GM12801 (cell line): ENCODE data around the gene KLHL12.

Experiments
- TF ChIP-seq, protein P1 (sequence below): IDR thresholded peaks from one replicate; pipeline ENCODE4 v1.5.1; 2011; ENCODE audit warnings: control low read depth; ENCODE audit not compliant: insufficient read length; ENCODE audit errors: extremely low read depth

The KLHL12 gene

DNA sequence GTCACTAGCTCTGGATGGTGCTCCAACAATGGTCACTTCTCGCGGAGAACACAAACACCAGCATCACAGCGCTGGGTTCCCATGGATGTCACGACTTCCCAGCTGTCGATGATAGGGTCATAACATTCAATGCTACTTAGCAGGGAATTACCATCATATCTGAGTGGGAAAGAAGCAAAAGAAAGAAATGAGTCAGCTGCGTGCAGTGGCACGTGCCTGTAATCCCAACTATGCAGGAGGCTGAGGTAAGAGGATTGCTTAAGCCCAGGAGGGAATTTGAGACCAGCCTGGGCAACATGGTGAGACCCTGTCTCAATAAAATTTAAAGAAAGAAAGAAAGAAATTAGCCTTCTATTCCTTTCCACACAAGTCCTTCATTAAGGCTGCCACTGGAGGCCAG is 34.5 kb downstream of the KLHL12 start:
- TF ChIP-seq, protein P1, sequence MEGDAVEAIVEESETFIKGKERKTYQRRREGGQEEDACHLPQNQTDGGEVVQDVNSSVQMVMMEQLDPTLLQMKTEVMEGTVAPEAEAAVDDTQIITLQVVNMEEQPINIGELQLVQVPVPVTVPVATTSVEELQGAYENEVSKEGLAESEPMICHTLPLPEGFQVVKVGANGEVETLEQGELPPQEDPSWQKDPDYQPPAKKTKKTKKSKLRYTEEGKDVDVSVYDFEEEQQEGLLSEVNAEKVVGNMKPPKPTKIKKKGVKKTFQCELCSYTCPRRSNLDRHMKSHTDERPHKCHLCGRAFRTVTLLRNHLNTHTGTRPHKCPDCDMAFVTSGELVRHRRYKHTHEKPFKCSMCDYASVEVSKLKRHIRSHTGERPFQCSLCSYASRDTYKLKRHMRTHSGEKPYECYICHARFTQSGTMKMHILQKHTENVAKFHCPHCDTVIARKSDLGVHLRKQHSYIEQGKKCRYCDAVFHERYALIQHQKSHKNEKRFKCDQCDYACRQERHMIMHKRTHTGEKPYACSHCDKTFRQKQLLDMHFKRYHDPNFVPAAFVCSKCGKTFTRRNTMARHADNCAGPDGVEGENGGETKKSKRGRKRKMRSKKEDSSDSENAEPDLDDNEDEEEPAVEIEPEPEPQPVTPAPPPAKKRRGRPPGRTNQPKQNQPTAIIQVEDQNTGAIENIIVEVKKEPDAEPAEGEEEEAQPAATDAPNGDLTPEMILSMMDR, result no peak

DNA sequence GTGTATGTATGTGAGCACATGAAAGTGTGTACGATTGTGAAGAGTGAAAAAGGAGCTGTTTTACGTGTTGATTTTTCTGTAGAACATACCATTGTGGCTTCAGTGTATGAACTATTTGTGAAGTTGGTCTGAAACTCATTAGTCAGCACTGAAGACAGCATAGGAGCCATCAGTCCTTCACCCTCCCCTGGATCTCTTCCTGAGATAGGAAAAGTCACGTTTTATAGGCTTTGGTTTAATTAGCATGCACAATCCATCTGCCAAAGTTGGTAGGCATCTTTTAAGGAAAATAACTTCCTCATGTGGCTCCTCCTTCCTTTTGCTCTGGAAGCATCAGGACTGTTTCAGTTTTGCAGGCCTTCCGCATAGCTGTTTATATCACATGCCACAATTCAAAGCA is 36.6 kb downstream of the KLHL12 start:
- TF ChIP-seq, protein P1, result no peak

DNA sequence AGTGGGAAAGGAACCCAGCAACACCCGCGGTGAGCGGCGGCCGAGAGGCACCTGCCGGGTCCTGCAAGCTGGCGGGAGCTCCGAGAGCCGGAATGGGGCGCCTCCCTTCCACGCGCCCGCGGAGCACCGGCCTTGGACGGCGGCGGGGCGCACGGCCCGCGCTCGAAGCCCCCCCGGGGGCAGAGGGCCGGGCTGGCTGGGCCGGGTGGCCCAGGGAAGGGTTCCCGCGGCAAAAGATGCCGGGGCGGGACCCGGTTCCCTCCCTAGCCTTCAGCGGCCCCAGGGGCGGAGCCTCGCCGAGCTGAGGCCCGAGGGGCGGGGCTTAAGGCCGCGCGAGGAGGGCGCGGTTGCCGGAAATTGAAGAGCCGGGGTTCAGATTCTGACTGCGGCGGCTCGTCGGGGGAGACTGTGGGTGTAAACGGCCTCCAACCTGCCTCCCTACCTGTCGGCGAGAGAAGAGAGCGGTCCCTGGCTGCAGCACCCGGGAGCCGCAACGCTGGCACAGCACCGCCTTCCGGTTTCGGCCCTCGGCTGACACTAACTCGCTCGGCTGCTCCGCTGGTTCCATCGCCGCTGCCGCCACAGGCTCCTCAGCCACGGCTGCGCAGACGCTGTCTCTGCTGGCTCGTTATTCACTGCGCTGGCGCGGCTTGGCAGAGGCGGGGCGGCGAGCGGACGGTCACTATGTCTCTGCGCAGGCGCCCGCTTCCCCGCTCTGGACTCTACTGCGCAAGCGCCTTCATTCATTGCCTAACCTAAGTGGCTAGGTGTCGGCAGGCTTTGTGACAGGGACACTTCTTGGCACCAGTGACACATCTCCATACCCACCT is 38.3 kb downstream of the KLHL12 start, which contains the start of gene RABIF:
RABIF (minus strand) TSS at position 619 of the 830 bp plus-strand sequence; CDS start at position 568, 51 bp downstream.
- TF ChIP-seq, protein P1, result no peak

DNA sequence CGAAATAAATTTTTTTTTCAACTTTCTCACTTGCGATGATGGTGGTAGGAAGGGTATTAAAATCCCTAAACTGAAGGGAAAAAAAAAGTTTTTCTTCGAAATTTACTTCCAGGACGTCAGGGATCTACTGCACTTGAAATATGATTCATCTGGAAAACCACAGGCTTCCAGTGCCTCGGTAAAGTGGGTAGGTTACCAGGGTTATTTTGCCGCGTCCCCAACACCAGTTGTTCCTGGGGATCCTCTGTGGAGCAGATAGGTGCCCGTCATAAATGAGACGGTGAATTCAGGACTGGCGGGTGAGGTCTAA is 38.9 kb downstream of the KLHL12 start:
- TF ChIP-seq, protein P1, result no peak

DNA sequence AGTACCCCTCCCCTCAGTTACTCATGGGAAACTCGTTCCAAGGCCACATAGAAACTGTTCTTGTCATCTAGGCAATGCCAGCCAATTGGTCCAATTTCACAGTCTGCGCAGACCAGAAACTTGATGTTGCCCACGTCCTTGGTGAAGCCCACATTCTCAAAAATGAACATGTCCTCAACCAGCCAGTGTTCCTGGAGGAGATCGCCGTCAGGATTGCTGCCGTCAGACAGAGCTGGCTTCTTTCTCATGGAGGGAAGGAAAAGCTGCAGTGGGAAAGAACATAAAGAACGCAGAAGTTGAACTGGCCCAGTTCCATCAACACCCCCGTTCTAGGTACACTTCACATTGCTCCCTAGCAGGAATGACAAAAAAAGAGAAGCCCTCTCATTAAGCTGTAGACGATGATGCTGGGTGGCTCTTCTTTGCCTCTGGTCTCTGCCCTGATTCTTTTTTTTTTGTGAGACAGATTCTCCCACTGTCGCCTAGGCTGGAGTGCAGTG is 46.0 kb downstream of the KLHL12 start:
- TF ChIP-seq, protein P1, result no peak

DNA sequence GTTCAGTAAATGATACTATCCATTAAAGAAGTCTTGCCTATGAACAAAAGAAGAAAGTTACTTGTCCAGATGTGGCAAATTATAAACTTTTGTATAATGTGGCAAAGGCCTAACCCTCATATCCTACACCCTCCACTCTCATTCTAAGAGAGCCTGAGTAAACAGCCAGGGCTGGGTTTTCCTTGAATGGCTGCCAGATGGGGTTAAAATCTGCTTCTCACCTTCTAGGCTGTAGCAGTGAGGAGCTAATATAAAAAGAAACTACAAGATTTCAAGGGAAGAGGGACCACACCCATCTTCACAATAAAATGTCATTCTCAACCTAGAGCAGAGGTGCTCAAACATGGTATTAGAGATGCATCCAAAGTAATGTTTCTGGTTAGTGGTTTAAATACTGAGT is 47.0 kb downstream of the KLHL12 start:
- TF ChIP-seq, protein P1, result no peak

DNA sequence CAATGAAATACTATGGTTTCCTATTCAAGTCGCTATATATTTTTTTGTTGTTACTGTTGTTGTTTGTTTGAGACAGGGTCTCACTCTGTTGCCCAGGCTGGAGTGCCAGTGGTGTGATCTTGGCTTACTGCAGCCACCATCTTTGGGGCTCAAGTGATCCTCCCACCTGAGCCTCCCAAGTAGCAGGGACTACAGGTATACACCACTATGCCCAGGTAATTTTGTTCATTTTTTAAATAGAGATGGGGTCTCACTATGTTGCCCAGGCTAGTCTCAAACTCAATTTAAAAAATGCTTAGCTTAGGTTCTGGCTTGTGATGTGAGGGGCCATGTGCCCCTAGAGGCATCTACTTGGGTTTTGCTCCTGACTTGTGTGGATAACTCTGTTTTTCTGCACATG is 47.9 kb downstream of the KLHL12 start:
- TF ChIP-seq, protein P1, result no peak
